ENCODE measurements around the gene ATF7. TPM values are rescaled to one million over a fixed set of nuclear protein-coding genes. Genes with fewer than 3 reads are reported as not detected.

Gene ATF7
- total and polyA plus RNA-seq, 2 of the 13 experiments (the other 11 are each of a cell fraction or from before 2014, with no cell fraction given), result 9.6 to 16.2 TPM

- H3K27ac ChIP-seq (ENCODE audit: extremely low read length, insufficient read depth, low read length), result no peak overlapping the region
- intact Hi-C loops (cut with micrococcal nuclease; ENCODE audit: unreplicated experiment) (loop anchor here (1.0 to 5.0 kb wide), 2 partner anchors 114 to 133 kb away; partner anchors contain the start of gene ATP5MC2), in situ Hi-C loops (cut with HindIII; ENCODE audit: extremely low pct_ligation_motif_present, low pct_unique_long_range_greater_than_20kb) (loop anchor here (5.0 kb wide), 1 partner anchor 134 kb away; the partner anchor contains the start of gene ATP5MC2)
- no peak overlapping the region for H2AFZ ChIP-seq (ENCODE audit: low read length)
- WGBS (ENCODE audit: low lambda C conversion rate), result 50% methylated on average over 5 of the region's 5 CpGs
- no peak overlapping the region for H3K4me2 ChIP-seq (ENCODE audit: low read depth, low read length)
- no peaks in the 10 kb centered on the region for H3K79me2 ChIP-seq (ENCODE audit: insufficient read depth, low read length)
- ATAC-seq (peak; percentile 90), DNase-seq (ENCODE audit: low spot score) (peak; percentile 68), FAIRE-seq (peak; percentile 63)
- H3K9ac ChIP-seq (ENCODE audit: insufficient read depth, low read depth, low read length), result peak overlapping the region; percentile 25; the same call in 1 of the 2 replicates
- ChIA-PET POLR2A (interaction anchor here (1.0 to 6.8 kb wide), 4 partner anchors 43 to 132 kb away, joined by 4 to 65 read pairs (median 7); partner anchors contain the start of genes ATF7, ATP5MC2 and TARBP2), CTCF (ENCODE audit: low intra/inter-chr PET ratio, low total read pairs) (interaction anchor here (1.9 to 3.6 kb wide), 2 partner anchors 133 to 203 kb away, joined by 6 to 76 read pairs; partner anchors contain the start of gene ATP5MC2)
- no TSS peak for BruUV-seq (replicated peaks)
- H4K20me1 ChIP-seq (ENCODE audit: insufficient read depth, low read length), result no peaks in the 10 kb centered on the region
- no peak overlapping the region for H3K4me3 ChIP-seq (replicated peaks in 1 of 3; ENCODE audit: insufficient read depth in 1 of 3, low read depth in 2 of 3, low read length in 3 of 3)
- H3K27me3 ChIP-seq (ENCODE audit: control insufficient read depth in 1 of 2, insufficient read depth in 2 of 2, low read length in 2 of 2), result no peaks in the 10 kb centered on the region
- no peaks in the 10 kb centered on the region for H3K9me3 ChIP-seq (ENCODE audit: low read length)
- peaks cover 7 to 29% of the 10 kb centered on the region in 2 experiments; a peak in 4 of 5 replicates for H3K36me3 ChIP-seq (replicated peaks in 1 of 2; ENCODE audit: control insufficient read depth in 1 of 2, insufficient read depth in 2 of 2, low read length in 2 of 2)
- H3K4me1 ChIP-seq (ENCODE audit: insufficient read depth, low read length), result peaks cover 35% of the 10 kb centered on the region
- peak; percentile 33; the same call in 1 of the 2 replicates for TF ChIP-seq ZNF614 (CRISPR knock-in tag; IDR thresholded peaks at IDR 0.05; ENCODE audit: borderline replicate concordance)
- TF ChIP-seq HOXA9 (CRISPR knock-in tag; IDR thresholded peaks at IDR 0.05; ENCODE audit: borderline replicate concordance), result no peak
- TF ChIP-seq, protein P1, sequence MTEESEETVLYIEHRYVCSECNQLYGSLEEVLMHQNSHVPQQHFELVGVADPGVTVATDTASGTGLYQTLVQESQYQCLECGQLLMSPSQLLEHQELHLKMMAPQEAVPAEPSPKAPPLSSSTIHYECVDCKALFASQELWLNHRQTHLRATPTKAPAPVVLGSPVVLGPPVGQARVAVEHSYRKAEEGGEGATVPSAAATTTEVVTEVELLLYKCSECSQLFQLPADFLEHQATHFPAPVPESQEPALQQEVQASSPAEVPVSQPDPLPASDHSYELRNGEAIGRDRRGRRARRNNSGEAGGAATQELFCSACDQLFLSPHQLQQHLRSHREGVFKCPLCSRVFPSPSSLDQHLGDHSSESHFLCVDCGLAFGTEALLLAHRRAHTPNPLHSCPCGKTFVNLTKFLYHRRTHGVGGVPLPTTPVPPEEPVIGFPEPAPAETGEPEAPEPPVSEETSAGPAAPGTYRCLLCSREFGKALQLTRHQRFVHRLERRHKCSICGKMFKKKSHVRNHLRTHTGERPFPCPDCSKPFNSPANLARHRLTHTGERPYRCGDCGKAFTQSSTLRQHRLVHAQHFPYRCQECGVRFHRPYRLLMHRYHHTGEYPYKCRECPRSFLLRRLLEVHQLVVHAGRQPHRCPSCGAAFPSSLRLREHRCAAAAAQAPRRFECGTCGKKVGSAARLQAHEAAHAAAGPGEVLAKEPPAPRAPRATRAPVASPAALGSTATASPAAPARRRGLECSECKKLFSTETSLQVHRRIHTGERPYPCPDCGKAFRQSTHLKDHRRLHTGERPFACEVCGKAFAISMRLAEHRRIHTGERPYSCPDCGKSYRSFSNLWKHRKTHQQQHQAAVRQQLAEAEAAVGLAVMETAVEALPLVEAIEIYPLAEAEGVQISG (CRISPR knock-in tag; IDR thresholded peaks at IDR 0.05), result peak; percentile 90
- peak; percentile 85 for TF ChIP-seq STAG1 (CRISPR knock-in tag; IDR thresholded peaks at IDR 0.05)
- no peak for TF ChIP-seq CAMTA2 (CRISPR knock-in tag; IDR thresholded peaks at IDR 0.05; ENCODE audit: borderline replicate concordance)
- TF ChIP-seq GATAD1 (CRISPR knock-in tag; IDR thresholded peaks at IDR 0.05), result no peak
- TF ChIP-seq ZNF792 (CRISPR knock-in tag; IDR thresholded peaks at IDR 0.05), result 0 out of 2 replicates have a peak, but pooled peaks have one; percentile 19
- TF ChIP-seq, protein P2, sequence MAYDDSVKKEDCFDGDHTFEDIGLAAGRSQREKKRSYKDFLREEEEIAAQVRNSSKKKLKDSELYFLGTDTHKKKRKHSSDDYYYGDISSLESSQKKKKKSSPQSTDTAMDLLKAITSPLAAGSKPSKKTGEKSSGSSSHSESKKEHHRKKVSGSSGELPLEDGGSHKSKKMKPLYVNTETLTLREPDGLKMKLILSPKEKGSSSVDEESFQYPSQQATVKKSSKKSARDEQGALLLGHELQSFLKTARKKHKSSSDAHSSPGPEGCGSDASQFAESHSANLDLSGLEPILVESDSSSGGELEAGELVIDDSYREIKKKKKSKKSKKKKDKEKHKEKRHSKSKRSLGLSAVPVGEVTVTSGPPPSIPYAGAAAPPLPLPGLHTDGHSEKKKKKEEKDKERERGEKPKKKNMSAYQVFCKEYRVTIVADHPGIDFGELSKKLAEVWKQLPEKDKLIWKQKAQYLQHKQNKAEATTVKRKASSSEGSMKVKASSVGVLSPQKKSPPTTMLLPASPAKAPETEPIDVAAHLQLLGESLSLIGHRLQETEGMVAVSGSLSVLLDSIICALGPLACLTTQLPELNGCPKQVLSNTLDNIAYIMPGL (CRISPR knock-in tag; IDR thresholded peaks at IDR 0.05; ENCODE audit: borderline replicate concordance in 1 of 2, low read depth in 1 of 2), result 0 out of 4 replicates have a peak, but pooled peaks of 1 of the 2 experiments have one; percentile 18
- no peak for TF ChIP-seq FOXP1 (IDR thresholded peaks at IDR 0.05)
- TF ChIP-seq FOXP1 (CRISPR knock-in tag; IDR thresholded peaks at IDR 0.05), result 0 out of 2 replicates have a peak, but pooled peaks have one; percentile 4
- no peak for TF ChIP-seq ZNF672 (CRISPR knock-in tag; IDR thresholded peaks at IDR 0.05)
- TF ChIP-seq GATAD2A (CRISPR knock-in tag; IDR thresholded peaks at IDR 0.05), result peak; percentile 27; the same call in 1 of the 2 replicates
- TF ChIP-seq SMC3 (IDR thresholded peaks at IDR 0.05; ENCODE audit: low read length), result peak; percentile 92
- TF ChIP-seq, protein P3, sequence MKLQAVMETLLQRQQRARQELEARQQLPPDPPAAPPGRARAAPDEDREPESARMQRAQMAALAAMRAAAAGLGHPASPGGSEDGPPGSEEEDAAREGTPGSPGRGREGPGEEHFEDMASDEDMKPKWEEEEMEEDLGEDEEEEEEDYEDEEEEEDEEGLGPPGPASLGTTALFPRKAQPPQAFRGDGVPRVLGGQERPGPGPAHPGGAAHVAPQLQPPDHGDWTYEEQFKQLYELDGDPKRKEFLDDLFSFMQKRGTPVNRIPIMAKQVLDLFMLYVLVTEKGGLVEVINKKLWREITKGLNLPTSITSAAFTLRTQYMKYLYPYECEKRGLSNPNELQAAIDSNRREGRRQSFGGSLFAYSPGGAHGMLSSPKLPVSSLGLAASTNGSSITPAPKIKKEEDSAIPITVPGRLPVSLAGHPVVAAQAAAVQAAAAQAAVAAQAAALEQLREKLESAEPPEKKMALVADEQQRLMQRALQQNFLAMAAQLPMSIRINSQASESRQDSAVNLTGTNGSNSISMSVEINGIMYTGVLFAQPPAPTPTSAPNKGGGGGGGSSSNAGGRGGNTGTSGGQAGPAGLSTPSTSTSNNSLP (IDR thresholded peaks at IDR 0.05; ENCODE audit: low read depth, low read length), result 0 out of 2 replicates have a peak, but pooled peaks have one; percentile 19
- peak; percentile 3 for TF ChIP-seq TEAD3 (CRISPR knock-in tag; optimal IDR thresholded peaks at IDR 0.05; ENCODE audit: borderline replicate concordance)
- peak; percentile 75 for TF ChIP-seq RAD21 (CRISPR knock-in tag; IDR thresholded peaks at IDR 0.05)
- TF ChIP-seq ZGPAT (CRISPR knock-in tag; IDR thresholded peaks at IDR 0.05), result peak; percentile 19; the same call in 1 of the 2 replicates
Observed at GRCh38 chr12:53543539-53543938, 82.6 kb downstream of the ATF7 start.

All from HepG2 (cell line).